ENCODE results near the gene GCLC.

GRCh38 chr6:53527249-53527765 lies 17.6 kb downstream of the GCLC start:
- TF ChIP-seq, protein P1, sequence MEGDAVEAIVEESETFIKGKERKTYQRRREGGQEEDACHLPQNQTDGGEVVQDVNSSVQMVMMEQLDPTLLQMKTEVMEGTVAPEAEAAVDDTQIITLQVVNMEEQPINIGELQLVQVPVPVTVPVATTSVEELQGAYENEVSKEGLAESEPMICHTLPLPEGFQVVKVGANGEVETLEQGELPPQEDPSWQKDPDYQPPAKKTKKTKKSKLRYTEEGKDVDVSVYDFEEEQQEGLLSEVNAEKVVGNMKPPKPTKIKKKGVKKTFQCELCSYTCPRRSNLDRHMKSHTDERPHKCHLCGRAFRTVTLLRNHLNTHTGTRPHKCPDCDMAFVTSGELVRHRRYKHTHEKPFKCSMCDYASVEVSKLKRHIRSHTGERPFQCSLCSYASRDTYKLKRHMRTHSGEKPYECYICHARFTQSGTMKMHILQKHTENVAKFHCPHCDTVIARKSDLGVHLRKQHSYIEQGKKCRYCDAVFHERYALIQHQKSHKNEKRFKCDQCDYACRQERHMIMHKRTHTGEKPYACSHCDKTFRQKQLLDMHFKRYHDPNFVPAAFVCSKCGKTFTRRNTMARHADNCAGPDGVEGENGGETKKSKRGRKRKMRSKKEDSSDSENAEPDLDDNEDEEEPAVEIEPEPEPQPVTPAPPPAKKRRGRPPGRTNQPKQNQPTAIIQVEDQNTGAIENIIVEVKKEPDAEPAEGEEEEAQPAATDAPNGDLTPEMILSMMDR (IDR thresholded peaks at IDR 0.05) = no peak
- no peak for TF ChIP-seq EP300 (IDR thresholded peaks at IDR 0.05)
